Activated T-cell treated with anti-CD3 and anti-CD28 coated beads, Interleukin-2, amount 50 U/mL, for 24 hours (primary cell): ENCODE measurements around the gene SCGB3A2.

Experiments used
- DNase-seq: peaks from one replicate; pipeline ENCODE4 v3.0.0-alpha.2; 2020
- H3K27ac Mint-ChIP-seq: 2 replicates; pipeline ENCODE4 v1.8.0; 2020; ENCODE audit warnings: mild to moderate bottlenecking, mixed read lengths
- H3K27me3 Mint-ChIP-seq: 2 replicates; pipeline ENCODE4 v1.8.0; 2020; ENCODE audit warnings: mixed read lengths
- H3K36me3 Mint-ChIP-seq: 2 replicates; pipeline ENCODE4 v1.8.0; 2020; ENCODE audit warnings: low read depth, mixed read lengths
- H3K4me1 Mint-ChIP-seq: 2 replicates; pipeline ENCODE4 v1.8.0; 2020; ENCODE audit warnings: low read depth, mixed read lengths
- H3K4me3 Mint-ChIP-seq: 2 replicates; pipeline ENCODE4 v1.8.0; 2020; ENCODE audit warnings: mild to moderate bottlenecking, moderate library complexity, mixed read lengths
- H3K9me3 Mint-ChIP-seq: 2 replicates; pipeline ENCODE4 v1.8.0; 2020; ENCODE audit warnings: mixed read lengths

The SCGB3A2 gene

GRCh38 chr5:147906326-147907095 is 28.0 kb downstream of the SCGB3A2 start, which contains the start of gene C5orf46:
C5orf46 (minus strand) TSS chr5:147906538; CDS start chr5:147906501, 37 bp downstream.
- Mint-ChIP-seq H3K27ac (no peak within 1 kb of the TSS), H3K4me3 (no peak within 1 kb of the TSS), H3K27me3 (no peaks in the 10 kb centered on the region), H3K36me3 (no peaks in the 10 kb centered on the region), H3K9me3 (no peaks in the 10 kb centered on the region), H3K4me1 (no peaks in the 10 kb centered on the region)
- no peak for DNase-seq

DNA sequence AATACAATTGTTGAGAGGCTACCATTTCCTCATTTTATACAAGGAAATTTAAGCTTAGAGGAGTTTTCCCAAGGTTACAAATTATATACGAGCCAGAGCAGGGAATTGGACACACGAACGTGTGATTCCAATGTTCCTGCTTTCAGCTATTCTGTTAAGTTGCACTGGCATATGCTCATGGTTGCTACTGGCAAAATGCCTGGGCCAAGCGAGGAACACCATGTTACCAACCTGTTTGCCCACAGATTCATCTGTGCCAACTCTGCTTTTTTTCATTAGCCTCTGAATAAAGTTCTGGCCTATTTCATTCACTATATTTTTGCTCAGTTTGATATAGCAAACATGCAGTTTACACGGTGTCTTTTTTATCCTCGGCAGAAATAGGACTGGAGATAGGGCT is 32.9 kb downstream of the SCGB3A2 start:
- no peak overlapping the region for H3K27ac Mint-ChIP-seq
- no peaks in the 10 kb centered on the region for H3K4me1 Mint-ChIP-seq
- H3K36me3 Mint-ChIP-seq = no peaks in the 10 kb centered on the region
- no peak for DNase-seq
- H3K9me3 Mint-ChIP-seq = no peaks in the 10 kb centered on the region
- no peak overlapping the region for H3K4me3 Mint-ChIP-seq
- H3K27me3 Mint-ChIP-seq = no peaks in the 10 kb centered on the region

DNA sequence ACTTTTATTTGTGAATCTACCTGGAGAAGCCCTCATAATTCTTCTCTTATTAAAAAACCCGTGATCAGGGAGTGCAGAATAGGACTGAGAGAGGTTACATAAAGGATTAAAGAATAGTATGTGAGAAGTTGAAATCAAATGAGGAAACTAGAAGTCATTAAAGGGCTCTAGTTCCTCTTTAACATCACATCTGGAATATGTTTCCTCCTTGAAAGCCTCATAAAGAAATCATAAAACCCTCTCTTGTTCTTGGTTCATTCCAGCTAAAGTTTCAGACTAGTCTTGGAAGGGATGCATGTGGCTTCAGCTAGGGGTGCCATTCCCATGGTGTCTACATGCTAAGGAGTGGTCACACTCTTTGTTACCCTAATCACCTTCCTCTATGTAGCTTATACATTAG is 33.5 kb downstream of the SCGB3A2 start:
- Mint-ChIP-seq H3K4me1 (no peaks in the 10 kb centered on the region), H3K9me3 (no peaks in the 10 kb centered on the region), H3K27ac (no peak overlapping the region), H3K27me3 (no peaks in the 10 kb centered on the region), H3K36me3 (no peaks in the 10 kb centered on the region), H3K4me3 (no peak overlapping the region)
- DNase-seq = no peak

DNA sequence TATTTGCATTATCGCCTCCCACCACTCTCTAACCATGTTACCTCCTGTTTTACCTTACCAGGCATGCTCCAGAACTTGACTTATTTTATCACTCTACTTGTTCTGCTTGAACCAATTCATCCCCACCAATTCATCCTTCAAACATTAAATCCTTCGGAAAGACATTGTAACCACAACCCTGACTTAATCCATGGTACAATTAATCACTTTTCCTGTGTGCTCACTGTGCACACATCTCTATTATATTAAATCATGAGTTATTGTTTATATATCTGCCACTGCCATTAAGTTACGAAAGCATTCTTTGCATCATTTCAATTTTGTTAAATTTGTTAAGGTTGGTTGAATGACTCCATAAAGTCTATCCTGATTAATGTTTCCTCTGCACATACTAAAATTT is 35.3 kb downstream of the SCGB3A2 start:
- Mint-ChIP-seq H3K27ac (no peak overlapping the region), H3K4me3 (no peak overlapping the region), H3K4me1 (no peaks in the 10 kb centered on the region), H3K27me3 (no peaks in the 10 kb centered on the region), H3K9me3 (no peaks in the 10 kb centered on the region), H3K36me3 (no peaks in the 10 kb centered on the region)
- no peak for DNase-seq

DNA sequence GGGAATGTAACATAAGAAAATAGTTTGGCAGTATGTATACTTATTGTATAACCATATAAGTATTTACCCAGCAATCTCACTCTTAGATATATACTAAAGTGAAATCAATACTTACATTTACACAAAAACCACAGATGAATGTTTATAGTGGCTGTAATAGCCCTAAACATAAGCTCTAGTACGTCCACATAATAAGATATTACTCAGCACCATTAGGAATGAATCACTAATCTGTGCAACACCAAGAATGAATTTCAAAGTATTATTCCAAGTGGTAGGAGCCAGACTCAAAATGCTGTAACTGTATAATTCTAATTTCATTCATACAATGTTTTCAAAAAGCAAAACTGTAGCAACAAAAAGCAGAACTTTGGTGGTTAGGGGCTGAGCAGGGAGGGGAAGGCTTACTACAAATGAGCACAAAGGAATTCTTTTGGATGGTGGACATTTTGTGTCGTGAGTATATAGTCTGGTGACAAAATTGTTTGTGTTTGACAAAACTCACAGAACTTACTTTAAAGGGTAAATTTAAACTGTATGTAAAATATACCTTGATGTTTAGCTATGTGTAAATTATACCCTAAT is 39.7 kb downstream of the SCGB3A2 start:
- Mint-ChIP-seq H3K27ac (no peak overlapping the region), H3K9me3 (no peaks in the 10 kb centered on the region), H3K36me3 (no peaks in the 10 kb centered on the region), H3K4me1 (no peaks in the 10 kb centered on the region), H3K4me3 (no peak overlapping the region), H3K27me3 (no peaks in the 10 kb centered on the region)
- no peak for DNase-seq

- H3K4me3 Mint-ChIP-seq = no peak overlapping the region
- no peaks in the 10 kb centered on the region for H3K36me3 Mint-ChIP-seq
- H3K9me3 Mint-ChIP-seq = no peaks in the 10 kb centered on the region
- H3K27ac Mint-ChIP-seq = no peak overlapping the region
- H3K27me3 Mint-ChIP-seq = no peaks in the 10 kb centered on the region
- H3K4me1 Mint-ChIP-seq = no peaks in the 10 kb centered on the region
- no peak for DNase-seq
These were observed 40.4 kb downstream of the SCGB3A2 start for GRCh38 chr5:147918899-147919298.

DNA sequence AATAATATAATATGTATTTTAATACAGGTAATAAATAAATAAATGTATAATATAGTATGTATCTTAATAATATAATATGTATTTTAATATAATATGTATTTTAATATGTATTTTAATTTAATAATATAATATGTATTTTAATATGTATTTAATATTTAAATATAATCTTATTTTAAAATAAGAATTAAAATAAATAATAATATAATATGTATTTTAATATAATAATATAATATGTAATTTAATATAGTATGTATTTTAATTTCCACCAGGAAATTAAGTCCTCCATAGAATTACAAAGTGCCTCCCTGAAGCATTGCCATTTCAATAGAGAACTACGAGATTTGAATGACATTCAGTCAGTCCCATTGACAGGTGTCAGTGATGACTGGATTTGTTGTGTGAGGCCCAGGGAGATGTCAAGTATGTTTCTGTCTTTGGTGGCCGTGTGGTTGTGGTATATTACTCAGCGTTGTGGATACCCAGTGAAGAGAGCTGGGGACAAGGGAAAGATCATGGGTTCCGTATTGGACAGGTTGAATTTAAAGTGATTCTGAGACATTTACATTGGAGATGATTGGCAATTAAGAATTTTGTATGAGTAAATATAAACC is 42.0 kb downstream of the SCGB3A2 start:
- H3K4me3 Mint-ChIP-seq = no peak overlapping the region

DNA sequence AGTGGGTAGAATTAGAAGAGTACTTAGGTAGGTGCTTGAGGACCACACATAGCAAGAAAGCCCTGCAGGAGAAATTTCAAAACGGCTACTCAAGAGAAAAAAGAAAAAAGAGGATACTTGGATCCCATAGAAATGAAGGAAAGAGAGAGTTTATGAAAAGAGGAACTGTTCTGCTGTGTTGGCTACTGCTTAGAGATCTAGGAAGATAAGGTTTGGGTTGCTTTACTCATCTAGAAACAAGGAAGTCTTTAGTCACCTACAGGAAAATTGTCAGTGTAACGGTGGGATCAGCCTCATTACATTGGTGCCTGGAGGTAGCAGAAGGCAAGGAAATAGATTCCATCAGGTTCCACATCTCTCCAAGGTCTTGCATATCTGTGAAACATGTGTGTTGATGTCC is 42.6 kb downstream of the SCGB3A2 start:
- no peaks in the 10 kb centered on the region for H3K27me3 Mint-ChIP-seq
- no peak overlapping the region for H3K27ac Mint-ChIP-seq
- no peaks in the 10 kb centered on the region for H3K4me1 Mint-ChIP-seq
- no peaks in the 10 kb centered on the region for H3K9me3 Mint-ChIP-seq
- DNase-seq = no peak
- no peak overlapping the region for H3K4me3 Mint-ChIP-seq
- H3K36me3 Mint-ChIP-seq = no peaks in the 10 kb centered on the region

More for the DNA sequence above, 42.0 kb downstream of the SCGB3A2 start:
- H3K27ac Mint-ChIP-seq = no peak overlapping the region
- H3K27me3 Mint-ChIP-seq = no peaks in the 10 kb centered on the region
- H3K9me3 Mint-ChIP-seq = no peaks in the 10 kb centered on the region
- no peak for DNase-seq
- H3K36me3 Mint-ChIP-seq = no peaks in the 10 kb centered on the region
- H3K4me1 Mint-ChIP-seq = no peaks in the 10 kb centered on the region

DNA sequence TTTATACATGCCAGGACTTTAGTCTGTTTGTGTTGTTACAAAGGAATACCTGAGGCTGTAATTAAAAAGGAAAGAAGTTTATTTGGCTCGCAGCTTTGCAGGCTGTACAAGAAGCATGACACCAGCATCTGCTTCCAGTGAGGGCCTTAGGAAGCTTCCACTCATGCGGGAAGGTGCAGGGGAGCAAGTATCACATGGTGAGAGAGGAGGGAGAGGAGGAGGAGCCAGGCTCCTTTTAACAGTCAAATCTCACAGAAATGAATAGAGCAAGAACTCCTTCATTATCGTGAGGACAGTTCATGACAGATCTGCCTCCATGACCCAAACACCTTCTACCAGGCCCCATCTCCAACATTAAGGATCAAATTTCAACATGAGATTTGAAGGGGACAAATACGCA is 46.5 kb downstream of the SCGB3A2 start:
- H3K9me3 Mint-ChIP-seq = no peaks in the 10 kb centered on the region
- DNase-seq = no peak
- H3K4me3 Mint-ChIP-seq = no peak overlapping the region
- H3K27me3 Mint-ChIP-seq = no peaks in the 10 kb centered on the region
- H3K36me3 Mint-ChIP-seq = no peaks in the 10 kb centered on the region
- H3K4me1 Mint-ChIP-seq = no peaks in the 10 kb centered on the region
- H3K27ac Mint-ChIP-seq = no peak overlapping the region

DNA sequence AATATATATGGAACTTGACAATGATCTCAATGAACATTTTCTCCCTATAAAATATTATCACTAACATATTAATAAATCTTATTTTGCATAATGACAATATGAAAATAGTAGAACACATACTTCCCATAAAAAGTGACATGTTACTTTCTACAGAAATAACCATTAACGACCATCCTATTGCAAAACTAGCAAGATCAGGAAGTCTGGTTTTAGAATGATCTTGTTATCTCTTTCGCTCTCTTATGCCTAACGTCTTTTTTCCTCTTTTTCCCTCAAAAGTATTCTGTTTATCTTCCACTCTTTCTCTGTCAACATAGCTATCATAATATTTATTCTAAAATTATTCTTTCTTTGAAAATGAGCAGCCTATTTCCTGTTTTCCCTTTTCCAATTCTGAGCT is 49.4 kb downstream of the SCGB3A2 start:
- H3K36me3 Mint-ChIP-seq = no peaks in the 10 kb centered on the region
- H3K27ac Mint-ChIP-seq = no peak overlapping the region

DNA sequence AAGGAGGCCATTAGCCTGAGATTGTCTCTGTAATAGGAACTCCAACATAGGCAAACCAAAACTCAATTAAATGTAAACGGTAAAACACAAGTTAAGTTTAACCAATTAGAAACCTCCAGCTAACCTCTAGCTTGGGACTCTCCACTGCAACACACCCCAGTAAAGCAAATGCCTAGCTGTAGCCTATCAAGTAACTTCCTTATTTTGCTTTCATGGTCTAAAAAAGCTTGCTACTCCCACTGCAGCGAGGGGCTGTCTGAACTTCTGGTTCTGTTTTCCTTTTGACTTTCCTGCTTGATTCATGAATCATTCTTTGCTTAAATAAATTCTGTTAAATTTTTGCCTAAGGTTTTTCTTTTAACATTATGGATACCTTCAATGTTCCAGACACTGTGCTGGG is 52.3 kb downstream of the SCGB3A2 start:
- Mint-ChIP-seq H3K36me3 (no peaks in the 10 kb centered on the region), H3K4me1 (no peaks in the 10 kb centered on the region), H3K27me3 (no peaks in the 10 kb centered on the region), H3K4me3 (no peak overlapping the region), H3K9me3 (no peaks in the 10 kb centered on the region), H3K27ac (no peak overlapping the region)
- no peak for DNase-seq

More for the DNA sequence above, 49.4 kb downstream of the SCGB3A2 start:
- Mint-ChIP-seq H3K4me3 (no peak overlapping the region), H3K27me3 (no peaks in the 10 kb centered on the region), H3K9me3 (no peaks in the 10 kb centered on the region), H3K4me1 (no peaks in the 10 kb centered on the region)
- no peak for DNase-seq
